Suprapubic skin (tissue), 4 donors: ENCODE results near the gene MALRD1. TPM values are rescaled to one million over a fixed set of nuclear protein-coding genes. Genes with fewer than 3 reads are reported as not detected.

Source experiments
- DNase-seq, 2 donors: peaks; one replicate each; pipeline ENCODE4 v3.0.0-alpha.2; 2019; ENCODE audit warnings: low spot score in 2 of 2
- H3K27ac ChIP-seq: fragments of 200-600 bp; sonication (generic); one replicate; pipeline ENCODE4 v1.5.1; 2019
- H3K27me3 ChIP-seq: fragments of 200-600 bp; sonication (generic); one replicate; pipeline ENCODE4 v1.5.1; 2019
- H3K36me3 ChIP-seq: fragments of 200-600 bp; sonication (generic); one replicate; pipeline ENCODE4 v1.5.1; 2019
- H3K4me1 ChIP-seq: fragments of 200-600 bp; sonication (generic); one replicate; pipeline ENCODE4 v1.5.1; 2019
- H3K4me3 ChIP-seq: fragments of 200-600 bp; sonication (generic); one replicate; pipeline ENCODE4 v1.5.1; 2019; ENCODE audit warnings: mild to moderate bottlenecking
- H3K9me3 ChIP-seq: fragments of 200-600 bp; sonication (generic); one replicate; pipeline ENCODE4 v1.5.1; 2019
- CTCF ChIP-seq, 2 donors: fragments of 200-600 bp in 1 of 2; fragments of 450-650 bp in 1 of 2; sonication (generic) in 1 of 2; IDR thresholded peaks; one replicate each; pipeline ENCODE4 v1.5.1; 2016 to 2019; ENCODE audit warnings: antibody characterized with exemption in 2 of 2, mild to moderate bottlenecking in 1 of 2, moderate library complexity in 1 of 2
- EP300 ChIP-seq: sonication (generic); formaldehyde crosslinking; IDR thresholded peaks from one replicate; pipeline ENCODE4 v1.6.1; 2017; ENCODE audit warnings: antibody characterized with exemption
- POLR2A ChIP-seq, 2 donors: fragments of 450-650 bp; IDR thresholded peaks; one replicate each; pipeline ENCODE4 v1.6.1; 2017; ENCODE audit warnings: antibody characterized with exemption in 2 of 2, mild to moderate bottlenecking in 2 of 2, moderate library complexity in 2 of 2
- POLR2AphosphoS5 ChIP-seq, 3 donors: sonication (generic); formaldehyde crosslinking; IDR thresholded peaks; one replicate each; pipeline ENCODE4 v1.6.1; 2017; ENCODE audit warnings: antibody characterized with exemption in 3 of 3
- WGBS: methylation state at CpG from one replicate; pipeline ENCODE4 v1.1.5; 2018; 5-methylcytosine and 5-hydroxymethylcytosine counted together
- total RNA-seq, 4 donors: library from RNA; depleted of rRNA; stranded (reverse); fragments of >200 nt; gene quantifications; one replicate each; pipeline ENCODE4 v1.1.0, GENCODE V29; 2016

The MALRD1 gene
- total RNA-seq, 4 donors from 2014 or later, result 0.23 to 0.80 (median 0.31) TPM; not detected in 1

- Histone ChIP-seq H3K4me3 (no peak overlapping the region), H3K27me3 (no peaks in the 10 kb centered on the region), H3K27ac (no peak overlapping the region), H3K36me3 (no peaks in the 10 kb centered on the region), H3K4me1 (no peaks in the 10 kb centered on the region), H3K9me3 (peaks cover 4% of the 10 kb centered on the region)
- DNase-seq, result no peak
- TF ChIP-seq CTCF (IDR thresholded peaks at IDR 0.05), result no peak
- no peak for TF ChIP-seq POLR2A (IDR thresholded peaks at IDR 0.05)
- no peak for TF ChIP-seq EP300
- no peak for TF ChIP-seq POLR2AphosphoS5 (IDR thresholded peaks at IDR 0.05)
- 82% methylated on average over 3 of the region's 3 CpGs for WGBS
Observed at GRCh38 chr10:19710600-19710999, 662.0 kb downstream of the MALRD1 start.

- no peak overlapping the region for H3K4me3 ChIP-seq
- TF ChIP-seq POLR2A (IDR thresholded peaks at IDR 0.05), result no peak
- TF ChIP-seq POLR2AphosphoS5 (IDR thresholded peaks at IDR 0.05), result no peak
- no peak for TF ChIP-seq CTCF (IDR thresholded peaks at IDR 0.05)
- TF ChIP-seq EP300, result no peak
- DNase-seq, result no peak
- peaks cover 4% of the 10 kb centered on the region for H3K9me3 ChIP-seq
- H3K4me1 ChIP-seq, result no peaks in the 10 kb centered on the region
- H3K27me3 ChIP-seq, result no peaks in the 10 kb centered on the region
- H3K36me3 ChIP-seq, result no peaks in the 10 kb centered on the region
- H3K27ac ChIP-seq, result no peak overlapping the region
Observed at GRCh38 chr10:19713159-19713558, 664.6 kb downstream of the MALRD1 start.

- no peaks in the 10 kb centered on the region for H3K36me3 ChIP-seq
- DNase-seq, result no peak
- H3K27ac ChIP-seq, result no peak overlapping the region
- 70% methylated on average over 18 of the region's 18 CpGs for WGBS
- TF ChIP-seq CTCF (IDR thresholded peaks at IDR 0.05), result no peak
- TF ChIP-seq EP300, result no peak
- TF ChIP-seq POLR2A (IDR thresholded peaks at IDR 0.05), result no peak
- no peak for TF ChIP-seq POLR2AphosphoS5 (IDR thresholded peaks at IDR 0.05)
- no peak overlapping the region for H3K4me3 ChIP-seq
- peaks cover 4% of the 10 kb centered on the region for H3K9me3 ChIP-seq
- H3K4me1 ChIP-seq, result no peaks in the 10 kb centered on the region
- H3K27me3 ChIP-seq, result no peaks in the 10 kb centered on the region
Observed at GRCh38 chr10:19713800-19714525, 665.4 kb downstream of the MALRD1 start.

- WGBS, result 41% methylated on average over 3 of the region's 3 CpGs
- no peak for DNase-seq
- H3K4me3 ChIP-seq, result no peak overlapping the region
Observed at GRCh38 chr10:19719284-19719683, 670.7 kb downstream of the MALRD1 start.

More at GRCh38 chr10:19719284-19719683, 670.7 kb downstream of the MALRD1 start:
- no peaks in the 10 kb centered on the region for H3K9me3 ChIP-seq
- H3K27ac ChIP-seq, result no peak overlapping the region
- no peaks in the 10 kb centered on the region for H3K4me1 ChIP-seq
- TF ChIP-seq EP300 (no peak), POLR2AphosphoS5 (IDR thresholded peaks at IDR 0.05) (no peak), CTCF (IDR thresholded peaks at IDR 0.05) (no peak), POLR2A (IDR thresholded peaks at IDR 0.05) (no peak)
- no peaks in the 10 kb centered on the region for H3K27me3 ChIP-seq
- H3K36me3 ChIP-seq, result no peaks in the 10 kb centered on the region
